Measurements from ENCODE around the gene KMT2C.

- TF ChIP-seq CTCF (IDR thresholded peaks at IDR 0.05), result no peak
- no peak for TF ChIP-seq POLR2A (IDR thresholded peaks at IDR 0.05)
Measured at GRCh38 chr7:152411389-152411788, 24.4 kb downstream of the KMT2C start.

Measured in Peyer's patch (tissue), 4 donors.